K562 (cell line): ENCODE measurements around the gene GALT. TPM values are rescaled to one million over a fixed set of nuclear protein-coding genes. Genes with fewer than 3 reads are reported as not detected.

ENCODE experiments used
- ASH1L ChIP-seq: fragments of 450-650 bp; IDR thresholded peaks from 2 replicates; pipeline ENCODE4 v1.6.1; 2018; ENCODE audit warnings: borderline replicate concordance, mild to moderate bottlenecking, low read depth; ENCODE audit not compliant: partially characterized antibody
- CCNT2 ChIP-seq: IDR thresholded peaks from 2 replicates; pipeline ENCODE4 v1.6.1; 2011; ENCODE audit warnings: borderline replicate concordance, low read depth, mild to moderate bottlenecking, moderate library complexity, mixed read lengths, low read length; ENCODE audit not compliant: insufficient read length; ENCODE audit errors: extremely low read depth
- CHCHD3 ChIP-seq: fragments of 250-450 bp; sonication (Bioruptor Pico); IDR thresholded peaks from 2 replicates; pipeline ENCODE4 v2.1.2; 2022; ENCODE audit warnings: mild to moderate bottlenecking
- FOXP1 ChIP-seq: sonication (generic); formaldehyde crosslinking; IDR thresholded peaks from 2 replicates; pipeline ENCODE4 v1.8.0; 2022; ENCODE audit warnings: mild to moderate bottlenecking, missing genetic modification reagents
- FOXP4 ChIP-seq: sonication (generic); formaldehyde crosslinking; IDR thresholded peaks from 2 replicates; pipeline ENCODE4 v1.8.0; 2022; ENCODE audit warnings: mild to moderate bottlenecking, missing genetic modification reagents, borderline replicate concordance
- HMGN3 ChIP-seq: IDR thresholded peaks from 2 replicates; pipeline ENCODE4 v1.6.1; 2011; ENCODE audit warnings: borderline replicate concordance, low read depth, mild to moderate bottlenecking, mixed read lengths, low read length; ENCODE audit not compliant: insufficient read length; ENCODE audit errors: extremely low read depth
- IRF1 ChIP-seq: sonication (generic); formaldehyde crosslinking; IDR thresholded peaks from 2 replicates; pipeline ENCODE4 v1.8.0; 2022; ENCODE audit warnings: missing genetic modification reagents, mild to moderate bottlenecking, borderline replicate concordance
- KHSRP ChIP-seq: fragments of 450-650 bp; IDR thresholded peaks from 2 replicates; pipeline ENCODE4 v1.6.1; 2017
- MAFG ChIP-seq: fragments of 450-650 bp; conservative IDR thresholded peaks from 2 replicates; pipeline ENCODE4 v1.6.1; 2016; ENCODE audit warnings: missing genetic modification characterization, missing compliant biosample characterization
- NFIC ChIP-seq: fragments of 450-650 bp; IDR thresholded peaks from 2 replicates; pipeline ENCODE4 v1.6.1; 2017; ENCODE audit warnings: mild to moderate bottlenecking, inconsistent platforms
- NONO ChIP-seq, 2 experiments: fragments of 200-400 bp in 1 of 2; fragments of 450-650 bp in 1 of 2; formaldehyde crosslinking in 1 of 2; IDR thresholded peaks; 2 replicates each; pipeline ENCODE4 v1.6.1; 2017; ENCODE audit warnings: low read depth in 2 of 2, mild to moderate bottlenecking in 2 of 2, moderate library complexity in 2 of 2, low read length in 1 of 2
- SUPT5H ChIP-seq: fragments of 450-650 bp; IDR thresholded peaks from 2 replicates; pipeline ENCODE4 v1.6.1; 2016
- TAL1 ChIP-seq: fragments of 450-650 bp; IDR thresholded peaks from 2 replicates; pipeline ENCODE4 v1.6.1; 2016; ENCODE audit warnings: mild to moderate bottlenecking
- TEAD2 ChIP-seq: fragments of 450-650 bp; IDR thresholded peaks from 2 replicates; pipeline ENCODE4 v1.6.1; 2016; ENCODE audit warnings: missing genetic modification characterization, control low read depth, missing compliant biosample characterization
- TSHZ1 ChIP-seq: fragments of 250-450 bp; sonication (Bioruptor Pico); IDR thresholded peaks from 2 replicates; pipeline ENCODE4 v1.4.0; 2020; ENCODE audit warnings: mild to moderate bottlenecking, moderate library complexity
- ZNF140 ChIP-seq: fragments of 250-450 bp; sonication (Bioruptor Pico); IDR thresholded peaks from 2 replicates; pipeline ENCODE4 v1.8.0; 2021; ENCODE audit warnings: moderate library complexity, mild to moderate bottlenecking, inconsistent platforms
- ZNF431 ChIP-seq: sonication (generic); formaldehyde crosslinking; IDR thresholded peaks from 2 replicates; pipeline ENCODE4 v1.8.0; 2022; ENCODE audit warnings: mild to moderate bottlenecking, missing genetic modification reagents
- polyA plus RNA-seq, 8 experiments: library from polyadenylated mRNA; depleted of rRNA in 4 of 8; stranded (reverse) in 5 of 8; unstranded in 3 of 8; fragments of >200 nt; fragmentation: Nextera tagmentation in 2 of 8; fragmentation: Illumina TruSeq in 1 of 8; extraction: Ambion mirVana in 2 of 8; extraction: Trizol in 1 of 8; gene quantifications; 2 replicates each; pipeline versions ENCODE4 v1.2.1 to v1.2.3, GENCODE V29; 2011 to 2014; ENCODE audit warnings: inconsistent platforms in 1 of 8, missing spikeins in 1 of 8
- total RNA-seq, 7 experiments: library from RNA; depleted of rRNA in 6 of 7; stranded (reverse); fragments of >200 nt in 6 of 7; fragmentation: Illumina TruSeq in 2 of 7; extraction: Trizol in 2 of 7; gene quantifications; 2 replicates each; pipeline versions ENCODE4 v1.2.1 to v1.2.3, GENCODE V29; 2011 to 2021; ENCODE audit warnings: low replicate concordance in 1 of 7

GALT gene
- total and polyA plus RNA-seq, 9 of the 15 experiments (the other 6 are each of a cell fraction or from before 2014, with no cell fraction given), result 7.3 to 29.2 (median 15.6) TPM

- no peak for TF ChIP-seq CHCHD3 (CRISPR knock-in tag)
- no peak for TF ChIP-seq TSHZ1 (CRISPR knock-in tag)
- TF ChIP-seq MAFG (tag), result no peak
- no peak for TF ChIP-seq ZNF431 (CRISPR knock-in tag)
- TF ChIP-seq KHSRP, result peak; percentile 60
- TF ChIP-seq NFIC, result peak; percentile 39; the same call in 1 of the 2 replicates
- no peak for TF ChIP-seq ASH1L
- TF ChIP-seq FOXP4 (CRISPR knock-in tag), result no peak
- no peak; the same call in 1 of the 2 replicates for TF ChIP-seq TAL1
- TF ChIP-seq FOXP1 (CRISPR knock-in tag), result no peak
- no peak for TF ChIP-seq NONO (IDR thresholded peaks at IDR 0.05; ENCODE audit: low read depth in 2 of 2, low read length in 1 of 2)
- no peak for TF ChIP-seq CCNT2
- no peak for TF ChIP-seq IRF1 (CRISPR knock-in tag)
- TF ChIP-seq SUPT5H, result peak; percentile 95
- TF ChIP-seq HMGN3, result no peak
- TF ChIP-seq TEAD2 (tag), result no peak
- TF ChIP-seq ZNF140, result no peak
These were observed 19.1 kb downstream of the GALT start (continued) for GRCh38 chr9:34665381-34666250.
